Activated T-helper 2 cell treated with anti-CD3 and anti-CD28 coated beads, Interferon-gamma antibody, Interleukin-2, Interleukin-4, amounts not matched to agents 10 μg/mL and 5 μg/mL and 100 μg/mL, durations not matched to agents 14 hours and 24 hours and 36 hours (primary cell): ENCODE data around the gene AK2. TPM values are rescaled to one million over a fixed set of nuclear protein-coding genes. Genes with fewer than 3 reads are reported as not detected.
"Not testable (repeated sequence)": the region's sequence is repeated elsewhere in the genome, so short reads cannot be mapped to it uniquely, and the experiment has no call there.

Source experiments
- DNase-seq: peaks from one replicate; pipeline ENCODE4 v3.0.0; 2021; ENCODE audit warnings: low spot score
- H3K27ac Mint-ChIP-seq: one replicate; pipeline ENCODE4 v1.8.0; 2021; ENCODE audit warnings: mixed read lengths
- H3K27me3 Mint-ChIP-seq: one replicate; pipeline ENCODE4 v1.8.0; 2021; ENCODE audit warnings: low read depth, mixed read lengths
- H3K36me3 Mint-ChIP-seq: one replicate; pipeline ENCODE4 v1.8.0; 2021; ENCODE audit warnings: low read depth, mixed read lengths
- H3K4me1 Mint-ChIP-seq: one replicate; pipeline ENCODE4 v1.8.0; 2021; ENCODE audit warnings: low read depth, mixed read lengths
- H3K4me3 Mint-ChIP-seq: one replicate; pipeline ENCODE4 v1.8.0; 2021; ENCODE audit warnings: low read depth, mild to moderate bottlenecking, moderate library complexity, mixed read lengths
- H3K9me3 Mint-ChIP-seq: one replicate; pipeline ENCODE4 v1.8.0; 2021; ENCODE audit warnings: mixed read lengths
- intact Hi-C: fragments of 100-400 bp; cut with micrococcal nuclease; formaldehyde crosslinking; loops from one replicate; pipeline ENCODE4 v1.15.1; 2023
- total RNA-seq: library from RNA; stranded (reverse); gene quantifications from 2 replicates; pipeline ENCODE4 v1.2.3, GENCODE V29; 2022

The AK2 gene
- total RNA-seq, 1 donor from 2014 or later, result 349 TPM

GRCh38 chr1:33029209-33029608, 7.5 kb downstream of the AK2 start:
- Mint-ChIP-seq H3K27me3 (no peaks in the 10 kb centered on the region), H3K36me3 (peaks cover 73% of the 10 kb centered on the region), H3K4me1 (peaks cover 66% of the 10 kb centered on the region), H3K9me3 (no peaks in the 10 kb centered on the region), H3K27ac (no peak overlapping the region), H3K4me3 (no peak overlapping the region)
- intact Hi-C loops, result no loop called here
- DNase-seq, result no peak

- no peak for DNase-seq
- intact Hi-C loops, result loop anchor here (2.0 kb wide), 2 partner anchors 37 to 61 kb away; partner anchors contain the start of gene RNF19B
- Mint-ChIP-seq H3K36me3 (peaks cover 78% of the 10 kb centered on the region), H3K27ac (peak overlapping the region; percentile 33), H3K4me3 (no peak overlapping the region), H3K4me1 (peaks cover 51% of the 10 kb centered on the region), H3K27me3 (no peaks in the 10 kb centered on the region), H3K9me3 (no peaks in the 10 kb centered on the region)
Observed at GRCh38 chr1:33025761-33026160, 10.9 kb downstream of the AK2 start.

GRCh38 chr1:33025180-33025569, 11.5 kb downstream of the AK2 start:
- no peaks in the 10 kb centered on the region for H3K27me3 Mint-ChIP-seq
- no peaks in the 10 kb centered on the region for H3K9me3 Mint-ChIP-seq
- H3K27ac Mint-ChIP-seq, result peak overlapping the region; percentile 59
- intact Hi-C loops, result loop anchor here (2.0 kb wide), 2 partner anchors 36 to 60 kb away; partner anchors contain the start of gene RNF19B
- no peak overlapping the region for H3K4me3 Mint-ChIP-seq
- no peak for DNase-seq
- peaks cover 78% of the 10 kb centered on the region for H3K36me3 Mint-ChIP-seq
- H3K4me1 Mint-ChIP-seq, result peaks cover 51% of the 10 kb centered on the region

- H3K9me3 Mint-ChIP-seq, H3K27me3 Mint-ChIP-seq, DNase-seq, H3K4me3 Mint-ChIP-seq: not testable (repeated sequence)
- H3K36me3 Mint-ChIP-seq, result peaks cover 78% of the 10 kb centered on the region
- intact Hi-C loops, result loop anchor here (2.0 kb wide), 2 partner anchors 36 to 60 kb away; partner anchors contain the start of gene RNF19B
- H3K4me1 Mint-ChIP-seq, result peaks cover 45% of the 10 kb centered on the region
- peak overlapping the region; percentile 70 for H3K27ac Mint-ChIP-seq
Observed at GRCh38 chr1:33024430-33025179, 12.1 kb downstream of the AK2 start.

- Mint-ChIP-seq H3K27ac (peak overlapping the region; percentile 62), H3K36me3 (peaks cover 80% of the 10 kb centered on the region), H3K9me3 (no peaks in the 10 kb centered on the region), H3K4me1 (peaks cover 51% of the 10 kb centered on the region), H3K4me3 (no peak overlapping the region), H3K27me3 (no peaks in the 10 kb centered on the region)
- intact Hi-C loops, result no loop called here
- DNase-seq, result no peak
Observed at GRCh38 chr1:33022650-33023200, 14.0 kb downstream of the AK2 start.

- intact Hi-C loops, result no loop called here
- Mint-ChIP-seq H3K9me3 (no peaks in the 10 kb centered on the region), H3K4me1 (peaks cover 46% of the 10 kb centered on the region), H3K27ac (no peak overlapping the region), H3K4me3 (no peak overlapping the region), H3K36me3 (peaks cover 80% of the 10 kb centered on the region), H3K27me3 (no peaks in the 10 kb centered on the region)
- DNase-seq, result no peak
Observed at GRCh38 chr1:33021567-33022431, 14.9 kb downstream of the AK2 start.

- DNase-seq, result no peak
- intact Hi-C loops, result no loop called here
- no peaks in the 10 kb centered on the region for H3K9me3 Mint-ChIP-seq
Observed at GRCh38 chr1:33018112-33018511, 18.6 kb downstream of the AK2 start.

GRCh38 chr1:33017175-33017574, 19.5 kb downstream of the AK2 start:
- peaks cover 16% of the 10 kb centered on the region for H3K4me1 Mint-ChIP-seq
- H3K27ac Mint-ChIP-seq, result no peak overlapping the region
- H3K9me3 Mint-ChIP-seq, result no peaks in the 10 kb centered on the region
- no peak for DNase-seq
- H3K36me3 Mint-ChIP-seq, result peaks cover 78% of the 10 kb centered on the region
- no peak overlapping the region for H3K4me3 Mint-ChIP-seq
- no peaks in the 10 kb centered on the region for H3K27me3 Mint-ChIP-seq
- intact Hi-C loops, result no loop called here

More at GRCh38 chr1:33018112-33018511, 18.6 kb downstream of the AK2 start:
- Mint-ChIP-seq H3K4me3 (no peak overlapping the region), H3K4me1 (peaks cover 22% of the 10 kb centered on the region), H3K27ac (peak overlapping the region; percentile 87), H3K27me3 (no peaks in the 10 kb centered on the region), H3K36me3 (peaks cover 78% of the 10 kb centered on the region)

- no peak overlapping the region for H3K27ac Mint-ChIP-seq
- DNase-seq, result no peak
Observed at GRCh38 chr1:33015216-33015615, 21.5 kb downstream of the AK2 start.

GRCh38 chr1:33014464-33015163, 22.1 kb downstream of the AK2 start:
- DNase-seq, result no peak
- Mint-ChIP-seq H3K36me3 (peaks cover 80% of the 10 kb centered on the region), H3K4me1 (peaks cover 16% of the 10 kb centered on the region), H3K27me3 (no peaks in the 10 kb centered on the region), H3K27ac (no peak overlapping the region), H3K4me3 (no peak overlapping the region), H3K9me3 (no peaks in the 10 kb centered on the region)
- intact Hi-C loops, result no loop called here

More at GRCh38 chr1:33015216-33015615, 21.5 kb downstream of the AK2 start:
- Mint-ChIP-seq H3K4me3 (no peak overlapping the region), H3K4me1 (peaks cover 16% of the 10 kb centered on the region), H3K9me3 (no peaks in the 10 kb centered on the region), H3K27me3 (no peaks in the 10 kb centered on the region), H3K36me3 (peaks cover 80% of the 10 kb centered on the region)
- intact Hi-C loops, result no loop called here

GRCh38 chr1:33013791-33014190, 22.9 kb downstream of the AK2 start:
- Mint-ChIP-seq H3K36me3 (peaks cover 80% of the 10 kb centered on the region), H3K9me3 (no peaks in the 10 kb centered on the region), H3K27me3 (no peaks in the 10 kb centered on the region), H3K4me1 (peaks cover 10% of the 10 kb centered on the region), H3K27ac (no peak overlapping the region), H3K4me3 (no peak overlapping the region)
- intact Hi-C loops, result no loop called here
- no peak for DNase-seq

GRCh38 chr1:33012165-33012564, 24.5 kb downstream of the AK2 start:
- no peak overlapping the region for H3K4me3 Mint-ChIP-seq
- no peaks in the 10 kb centered on the region for H3K27me3 Mint-ChIP-seq
- intact Hi-C loops, result no loop called here
- no peaks in the 10 kb centered on the region for H3K4me1 Mint-ChIP-seq
- peaks cover 82% of the 10 kb centered on the region for H3K36me3 Mint-ChIP-seq
- H3K27ac Mint-ChIP-seq, result no peak overlapping the region
- no peaks in the 10 kb centered on the region for H3K9me3 Mint-ChIP-seq
- DNase-seq, result no peak
